Measurements from ENCODE around the gene MPG.
A peak's percentile ranks its signal among the peaks of the same experiment; 100 is the strongest.

The MPG gene

DNA sequence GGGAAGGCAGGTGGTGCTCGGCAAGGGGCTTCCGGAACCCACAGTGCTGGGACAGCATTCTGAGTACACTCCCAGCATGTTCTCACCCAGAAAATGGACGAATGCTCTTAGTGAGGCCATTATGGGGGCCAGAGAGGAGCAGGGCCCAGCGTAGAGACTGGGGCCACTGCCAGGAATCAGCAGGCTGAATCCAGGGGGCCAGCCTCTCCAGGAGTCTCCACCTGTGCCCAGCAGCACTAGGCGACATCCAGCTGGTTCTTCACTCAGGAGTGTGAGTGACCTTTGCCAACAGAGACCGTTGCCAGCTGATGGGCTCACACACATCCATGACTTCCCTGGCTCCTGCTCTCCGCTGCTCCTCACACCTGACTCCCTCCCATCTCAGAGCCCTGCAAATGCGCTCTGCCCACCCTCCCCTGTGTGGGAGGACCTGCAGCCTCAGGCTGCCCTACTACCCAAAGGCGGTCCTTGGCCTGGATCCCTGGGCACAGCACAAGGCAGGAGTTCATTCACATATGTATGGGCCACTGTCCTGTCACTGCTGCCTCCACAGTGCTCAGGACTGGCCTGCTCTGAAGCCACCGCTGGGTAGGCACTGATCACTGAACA is 10.7 kb upstream of the MPG start:
- no peak overlapping the region for H3K27ac Mint-ChIP-seq
- no peaks in the 10 kb centered on the region for H3K9me3 Mint-ChIP-seq
- no peak for DNase-seq (ENCODE audit: low spot score)
- peaks cover 26% of the 10 kb centered on the region for H3K27me3 Mint-ChIP-seq (ENCODE audit: low read depth)
- no peak overlapping the region for H3K4me3 Mint-ChIP-seq
- peaks cover 5% of the 10 kb centered on the region for H3K4me1 Mint-ChIP-seq (ENCODE audit: low read depth)
- no peaks in the 10 kb centered on the region for H3K36me3 Mint-ChIP-seq (ENCODE audit: low read depth)

GRCh38 chr16:67884-68789 is 9.9 kb upstream of the MPG start:
- H3K27me3 Mint-ChIP-seq (ENCODE audit: low read depth): peaks cover 30% of the 10 kb centered on the region

DNA sequence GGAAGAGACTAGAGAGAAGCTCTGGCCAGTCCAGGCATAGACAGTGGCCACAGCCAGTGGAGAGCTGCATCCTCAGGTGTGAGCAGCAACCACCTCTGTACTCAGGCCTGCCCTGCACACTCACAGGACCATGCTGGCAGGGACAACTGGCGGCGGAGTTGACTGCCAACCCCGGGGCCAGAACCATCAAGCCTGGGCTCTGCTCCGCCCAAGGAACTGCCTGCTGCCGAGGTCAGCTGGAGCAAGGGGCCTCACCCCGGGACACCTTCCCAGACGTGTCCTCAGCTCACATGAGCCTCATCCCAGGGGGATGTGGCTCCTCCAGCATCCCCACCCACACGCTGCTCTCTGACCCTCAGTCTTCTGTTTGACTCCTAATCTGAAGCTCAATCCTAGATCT is 8.8 kb upstream of the MPG start:
- H3K27me3 Mint-ChIP-seq (ENCODE audit: low read depth): peaks cover 40% of the 10 kb centered on the region
- H3K4me3 Mint-ChIP-seq: no peak overlapping the region
- H3K9me3 Mint-ChIP-seq: no peaks in the 10 kb centered on the region
- no peak overlapping the region for H3K27ac Mint-ChIP-seq
- no peak for DNase-seq (ENCODE audit: low spot score)
- H3K36me3 Mint-ChIP-seq (ENCODE audit: low read depth): no peaks in the 10 kb centered on the region
- peaks cover 8% of the 10 kb centered on the region for H3K4me1 Mint-ChIP-seq (ENCODE audit: low read depth)

More at GRCh38 chr16:67884-68789, 9.9 kb upstream of the MPG start:
- Mint-ChIP-seq H3K9me3 (no peaks in the 10 kb centered on the region), H3K4me3 (no peak overlapping the region), H3K4me1 (ENCODE audit: low read depth) (peaks cover 8% of the 10 kb centered on the region), H3K36me3 (ENCODE audit: low read depth) (no peaks in the 10 kb centered on the region), H3K27ac (no peak overlapping the region)
- DNase-seq (ENCODE audit: low spot score): no peak

GRCh38 chr16:71210-71539 is 6.8 kb upstream of the MPG start:
- Mint-ChIP-seq H3K9me3 (no peaks in the 10 kb centered on the region), H3K27me3 (ENCODE audit: low read depth) (peaks cover 43% of the 10 kb centered on the region), H3K4me3 (no peak overlapping the region)

GRCh38 chr16:71540-72401 is 6.3 kb upstream of the MPG start:
- peaks cover 11% of the 10 kb centered on the region for H3K4me1 Mint-ChIP-seq (ENCODE audit: low read depth)
- no peaks in the 10 kb centered on the region for H3K9me3 Mint-ChIP-seq
- H3K27me3 Mint-ChIP-seq (ENCODE audit: low read depth): peaks cover 43% of the 10 kb centered on the region
- DNase-seq (ENCODE audit: low spot score): no peak
- no peak overlapping the region for H3K4me3 Mint-ChIP-seq
- no peak overlapping the region for H3K27ac Mint-ChIP-seq
- H3K36me3 Mint-ChIP-seq (ENCODE audit: low read depth): no peaks in the 10 kb centered on the region

More at GRCh38 chr16:71210-71539, 6.8 kb upstream of the MPG start:
- Mint-ChIP-seq H3K36me3 (ENCODE audit: low read depth) (no peaks in the 10 kb centered on the region), H3K4me1 (ENCODE audit: low read depth) (peaks cover 5% of the 10 kb centered on the region), H3K27ac (no peak overlapping the region)
- DNase-seq (ENCODE audit: low spot score): no peak

DNA sequence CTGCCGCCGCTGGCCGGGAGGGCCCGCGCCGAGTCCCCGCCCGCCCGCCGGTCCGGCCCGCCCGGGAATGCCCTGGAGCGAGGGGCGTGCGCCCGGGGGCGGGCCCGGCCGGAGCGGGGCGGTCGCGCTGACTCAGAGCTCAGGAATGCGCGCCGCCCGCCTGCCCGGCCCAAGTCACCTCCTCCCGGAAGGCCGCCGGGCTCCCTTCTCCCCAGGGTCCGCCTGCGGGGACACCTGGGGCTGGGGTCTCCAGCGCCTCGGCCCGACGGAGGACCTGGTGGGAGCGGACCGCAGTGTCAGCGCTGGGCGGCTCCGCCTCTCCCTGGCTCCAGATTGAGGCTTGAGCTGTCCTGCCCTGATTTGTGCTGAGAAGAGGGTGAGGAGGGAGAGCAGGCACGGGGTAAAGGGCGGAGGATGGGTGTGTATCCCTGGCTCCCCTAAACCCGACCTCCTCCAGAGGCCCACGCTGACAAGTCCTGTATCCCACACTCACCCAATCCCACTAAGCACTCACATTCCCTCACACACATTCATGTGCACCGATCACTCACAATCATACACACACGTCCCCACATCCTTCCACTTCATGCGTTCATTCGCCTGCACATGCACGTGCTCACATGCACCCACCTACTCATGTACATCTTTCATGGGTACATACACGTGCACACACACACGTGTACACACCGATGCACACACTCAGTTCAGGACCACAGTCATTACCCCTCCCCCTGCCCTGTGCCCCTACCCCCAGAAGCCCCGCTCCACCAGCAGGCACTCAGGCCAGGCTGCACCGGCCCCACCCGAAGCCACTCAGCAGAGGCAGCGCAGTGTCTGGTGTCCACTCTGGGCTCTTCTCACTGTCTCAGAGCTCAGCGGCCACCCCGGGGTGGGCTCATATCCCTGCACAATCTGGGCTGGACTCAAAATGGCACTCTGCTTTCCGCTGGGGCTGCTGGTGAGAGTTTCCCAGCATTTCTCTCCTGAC is 5.2 kb upstream of the MPG start, which contains the start of gene RHBDF1:
Gene RHBDF1, minus strand, starts transcription at position 71 of the 988 bp plus-strand sequence. CDS start 7,616 bp downstream, outside the sequence.
- peak; percentile 39 for DNase-seq (ENCODE audit: low spot score)
- no peaks in the 10 kb centered on the region for H3K36me3 Mint-ChIP-seq (ENCODE audit: low read depth)
- H3K4me1 Mint-ChIP-seq (ENCODE audit: low read depth): peaks cover 13% of the 10 kb centered on the region
- H3K27me3 Mint-ChIP-seq (ENCODE audit: low read depth): peaks cover 40% of the 10 kb centered on the region
- no peak within 1 kb of the TSS for H3K27ac Mint-ChIP-seq
- H3K4me3 Mint-ChIP-seq: peak within 1 kb of the TSS; percentile 62
- H3K9me3 Mint-ChIP-seq: no peaks in the 10 kb centered on the region

DNA sequence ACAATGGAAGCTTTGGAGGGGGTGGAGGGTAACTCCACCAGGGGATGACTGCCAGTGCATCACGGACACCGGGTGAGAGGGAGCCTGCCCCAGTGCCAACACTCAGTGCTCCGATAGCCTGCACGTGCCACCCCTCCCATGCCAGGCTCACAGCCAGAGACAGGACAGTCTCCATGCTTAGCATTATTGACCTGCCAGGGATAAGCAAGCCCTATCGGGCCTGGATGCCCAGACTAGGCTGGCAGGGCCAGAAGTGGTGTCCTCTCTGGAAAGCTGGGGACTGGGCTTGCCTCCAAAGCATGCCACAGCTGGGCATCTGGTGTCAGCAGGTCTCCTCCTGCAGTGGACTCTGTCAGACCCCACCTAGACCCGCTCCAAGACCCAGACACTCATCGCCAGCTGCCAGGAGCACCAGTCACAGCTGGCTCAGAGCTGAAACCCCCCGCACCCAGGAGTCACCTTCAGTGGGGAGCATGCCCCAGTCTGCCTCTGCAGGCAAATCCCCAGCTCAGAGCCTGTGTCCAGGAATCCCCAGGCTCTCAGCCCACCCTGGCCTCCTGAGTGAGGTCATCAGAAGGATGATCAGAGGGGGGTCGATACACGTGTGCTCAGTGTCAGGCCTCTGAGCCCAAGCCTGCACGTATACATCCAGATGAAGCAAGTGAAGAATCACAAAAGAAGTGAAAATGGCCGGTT is 3.8 kb upstream of the MPG start:
- no peak overlapping the region for H3K4me3 Mint-ChIP-seq
- H3K27ac Mint-ChIP-seq: no peak overlapping the region
- no peak for DNase-seq (ENCODE audit: low spot score)
- H3K9me3 Mint-ChIP-seq: no peaks in the 10 kb centered on the region
- H3K27me3 Mint-ChIP-seq (ENCODE audit: low read depth): peaks cover 40% of the 10 kb centered on the region
- no peaks in the 10 kb centered on the region for H3K36me3 Mint-ChIP-seq (ENCODE audit: low read depth)
- peaks cover 19% of the 10 kb centered on the region for H3K4me1 Mint-ChIP-seq (ENCODE audit: low read depth)

DNA sequence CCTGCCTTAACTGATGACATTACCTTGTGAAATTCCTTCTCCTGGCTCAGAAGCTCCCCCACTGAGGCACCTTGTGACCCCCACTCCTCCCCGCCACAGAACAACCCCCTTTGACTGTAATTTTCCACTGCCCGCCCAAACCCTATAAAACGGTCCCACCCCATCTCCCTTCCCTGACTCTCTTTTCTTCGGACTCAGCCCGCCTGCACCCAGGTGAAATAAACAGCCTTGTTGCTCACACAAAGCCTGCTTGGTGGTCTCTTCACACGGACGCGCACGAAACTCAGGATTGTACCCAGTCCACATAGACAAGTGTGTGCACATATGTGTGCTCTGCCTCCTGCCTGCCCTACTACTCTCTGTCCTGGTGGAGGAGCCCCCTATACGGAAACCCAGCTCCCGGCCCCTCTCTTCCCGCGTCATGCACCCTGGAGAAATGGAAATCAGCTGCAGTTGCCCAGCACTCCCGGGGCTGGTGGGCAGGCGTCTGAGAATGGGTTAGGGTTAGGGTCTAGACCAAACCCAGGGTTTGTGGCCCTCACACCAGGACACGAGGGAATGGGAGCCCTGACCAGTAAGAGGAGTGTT is 3.2 kb upstream of the MPG start:
- no peak overlapping the region for H3K27ac Mint-ChIP-seq
- peaks cover 4% of the 10 kb centered on the region for H3K36me3 Mint-ChIP-seq (ENCODE audit: low read depth)
- peaks cover 19% of the 10 kb centered on the region for H3K4me1 Mint-ChIP-seq (ENCODE audit: low read depth)
- DNase-seq (ENCODE audit: low spot score): no peak
- no peaks in the 10 kb centered on the region for H3K9me3 Mint-ChIP-seq
- peaks cover 37% of the 10 kb centered on the region for H3K27me3 Mint-ChIP-seq (ENCODE audit: low read depth)
- H3K4me3 Mint-ChIP-seq: no peak overlapping the region

- Mint-ChIP-seq H3K27me3 (ENCODE audit: low read depth) (peaks cover 28% of the 10 kb centered on the region), H3K27ac (no peak overlapping the region), H3K36me3 (ENCODE audit: low read depth) (peaks cover 8% of the 10 kb centered on the region), H3K4me3 (peak overlapping the region; percentile 80), H3K4me1 (ENCODE audit: low read depth) (peaks cover 19% of the 10 kb centered on the region), H3K9me3 (no peaks in the 10 kb centered on the region)
- DNase-seq (ENCODE audit: low spot score): no peak
Measured at GRCh38 chr16:75580-76501, 2.2 kb upstream of the MPG start.

GRCh38 chr16:76535-77272 is 1.3 kb upstream of the MPG start:
- peak; percentile 12 for DNase-seq (ENCODE audit: low spot score)
- peaks cover 19% of the 10 kb centered on the region for H3K4me1 Mint-ChIP-seq (ENCODE audit: low read depth)
- peak overlapping the region; percentile 68 for H3K27ac Mint-ChIP-seq
- H3K27me3 Mint-ChIP-seq (ENCODE audit: low read depth): peaks cover 22% of the 10 kb centered on the region
- H3K4me3 Mint-ChIP-seq: peak overlapping the region; percentile 80
- no peaks in the 10 kb centered on the region for H3K9me3 Mint-ChIP-seq
- peaks cover 8% of the 10 kb centered on the region for H3K36me3 Mint-ChIP-seq (ENCODE audit: low read depth)

DNA sequence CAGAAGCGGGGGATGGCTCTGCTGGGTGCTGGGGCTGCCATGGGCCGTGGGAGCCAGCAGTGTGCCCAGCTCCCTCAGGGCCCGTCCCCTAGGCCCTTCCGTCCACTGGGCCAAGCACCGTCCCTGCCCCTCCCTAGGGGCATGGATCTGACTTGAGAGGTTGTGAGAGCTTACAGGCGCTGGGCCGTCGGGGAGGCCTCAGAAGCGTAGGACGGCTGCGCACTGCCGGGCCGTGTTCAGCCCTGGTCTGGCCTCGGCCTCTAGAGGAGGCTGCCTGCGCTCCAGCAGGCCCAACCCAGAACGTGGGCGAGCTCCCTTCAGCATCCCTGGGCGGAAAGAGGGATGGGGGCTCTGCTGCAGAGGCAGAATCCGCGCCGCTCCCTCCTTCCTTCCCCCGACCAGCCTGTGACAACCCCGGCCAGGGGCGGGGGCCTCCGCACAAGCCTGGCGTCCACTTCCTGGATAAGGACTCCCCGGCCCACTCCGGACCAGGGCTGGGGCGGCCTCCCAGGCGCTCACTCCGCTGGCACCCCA is 685 bp upstream of the MPG start:
- H3K27me3 Mint-ChIP-seq (ENCODE audit: low read depth): peaks cover 22% of the 10 kb centered on the region

More for the DNA sequence above, 685 bp upstream of the MPG start:
- peaks cover 8% of the 10 kb centered on the region for H3K36me3 Mint-ChIP-seq (ENCODE audit: low read depth)
- H3K9me3 Mint-ChIP-seq: no peaks in the 10 kb centered on the region
- H3K27ac Mint-ChIP-seq: peak overlapping the region; percentile 65
- H3K4me1 Mint-ChIP-seq (ENCODE audit: low read depth): peaks cover 19% of the 10 kb centered on the region
- H3K4me3 Mint-ChIP-seq: peak overlapping the region; percentile 80
- DNase-seq (ENCODE audit: low spot score): peak; percentile 44
